Liver (tissue), 9 donors: Measurements from ENCODE around the gene THADA. TPM values are rescaled to one million over a fixed set of nuclear protein-coding genes. Genes with fewer than 3 reads are reported as not detected.

ENCODE experiments used
- DNase-seq: peaks from one replicate; pipeline ENCODE4 v3.0.0-alpha.2; 2017; ENCODE audit warnings: low spot score
- H3K27ac ChIP-seq, 2 donors: one replicate each; pipeline ENCODE4 v1.7.0; 2013; ENCODE audit warnings: inconsistent platforms in 2 of 2, low read length in 2 of 2, control low read depth in 1 of 2, low read depth in 1 of 2, mild to moderate bottlenecking in 1 of 2
- H3K27me3 ChIP-seq, 4 donors: one replicate each; pipeline versions ENCODE4 v1.6.1 to v1.7.0; 2013; ENCODE audit warnings: low read length in 3 of 4, inconsistent platforms in 1 of 4, mild to moderate bottlenecking in 1 of 4, moderate library complexity in 1 of 4; ENCODE audit not compliant: control insufficient read depth in 4 of 4, insufficient read depth in 4 of 4
- H3K36me3 ChIP-seq, 4 donors: one replicate each; pipeline versions ENCODE4 v1.6.1 to v1.7.0; 2013; ENCODE audit warnings: low read length in 3 of 4, mild to moderate bottlenecking in 3 of 4, low read depth in 1 of 4, moderate library complexity in 1 of 4; ENCODE audit not compliant: control insufficient read depth in 4 of 4, insufficient read depth in 3 of 4
- H3K4me1 ChIP-seq, 4 donors: one replicate each; pipeline versions ENCODE4 v1.6.1 to v1.7.0; 2013; ENCODE audit warnings: low read length in 3 of 4, mild to moderate bottlenecking in 3 of 4, moderate library complexity in 1 of 4; ENCODE audit not compliant: control insufficient read depth in 4 of 4, insufficient read depth in 4 of 4
- H3K4me3 ChIP-seq, 3 donors: one replicate each; pipeline versions ENCODE4 v1.6.1 to v1.7.0; 2013; ENCODE audit warnings: low read length in 3 of 3, control low read depth in 1 of 3, low read depth in 1 of 3, mild to moderate bottlenecking in 1 of 3
- H3K9ac ChIP-seq, 2 donors: one replicate each; pipeline ENCODE4 v1.7.0; 2013; ENCODE audit warnings: low read length in 2 of 2, mild to moderate bottlenecking in 2 of 2, moderate library complexity in 2 of 2, control low read depth in 1 of 2, low read depth in 1 of 2
- H3K9me3 ChIP-seq, 4 donors: one replicate each; pipeline versions ENCODE4 v1.6.1 to v1.7.0; 2013; ENCODE audit warnings: low read length in 3 of 4; ENCODE audit not compliant: control insufficient read depth in 4 of 4
- ATF3 ChIP-seq: IDR thresholded peaks from 2 replicates; pipeline ENCODE4 v1.6.1; 2016; ENCODE audit warnings: antibody characterized with exemption
- EGR1 ChIP-seq, 2 donors: IDR thresholded peaks; 2 replicates each; pipeline ENCODE4 v1.6.1; 2016 to 2018; ENCODE audit warnings: antibody characterized with exemption in 2 of 2, low read depth in 2 of 2
- FOXA2 ChIP-seq: IDR thresholded peaks from 2 replicates; pipeline ENCODE4 v1.6.1; 2016; ENCODE audit warnings: antibody characterized with exemption
- GABPA ChIP-seq, 2 donors: IDR thresholded peaks in 1 of 2; conservative IDR thresholded peaks in 1 of 2; 2 replicates each; pipeline ENCODE4 v1.6.1; 2016; ENCODE audit warnings: antibody characterized with exemption in 2 of 2, mild to moderate bottlenecking in 1 of 2, moderate library complexity in 1 of 2
- HNF4A ChIP-seq, 2 donors: conservative IDR thresholded peaks; 2 replicates each; pipeline ENCODE4 v1.6.1; 2016; ENCODE audit warnings: antibody characterized with exemption in 2 of 2, mild to moderate bottlenecking in 2 of 2
- HNF4G ChIP-seq: IDR thresholded peaks from 2 replicates; pipeline ENCODE4 v1.6.1; 2016; ENCODE audit warnings: antibody characterized with exemption
- JUND ChIP-seq, 2 donors: IDR thresholded peaks; 2 replicates each; pipeline ENCODE4 v1.6.1; 2016; ENCODE audit warnings: antibody characterized with exemption in 2 of 2
- NR2F2 ChIP-seq: IDR thresholded peaks from 2 replicates; pipeline ENCODE4 v1.6.1; 2016; ENCODE audit warnings: antibody characterized with exemption
- RAD21 ChIP-seq, 2 donors: IDR thresholded peaks; 2 replicates each; pipeline ENCODE4 v1.6.1; 2016; ENCODE audit warnings: antibody characterized with exemption in 2 of 2, mild to moderate bottlenecking in 2 of 2
- RXRA ChIP-seq, 2 donors: IDR thresholded peaks; 2 replicates each; pipeline ENCODE4 v1.6.1; 2017 to 2018; ENCODE audit warnings: antibody characterized with exemption in 2 of 2, mild to moderate bottlenecking in 1 of 2
- SP1 ChIP-seq: IDR thresholded peaks from 2 replicates; pipeline ENCODE4 v1.6.1; 2018; ENCODE audit warnings: antibody characterized with exemption, mild to moderate bottlenecking
- TAF1 ChIP-seq: conservative IDR thresholded peaks from 2 replicates; pipeline ENCODE4 v1.6.1; 2016; ENCODE audit warnings: antibody characterized with exemption, mild to moderate bottlenecking
- YY1 ChIP-seq: IDR thresholded peaks from 2 replicates; pipeline ENCODE4 v1.6.1; 2016; ENCODE audit warnings: antibody characterized with exemption, mild to moderate bottlenecking
- WGBS: extraction: QIAGEN DNeasy Blood & Tissue Kit; methylation state at CpG from one replicate; pipeline ENCODE4 v1.1.7; 2013; 5-methylcytosine and 5-hydroxymethylcytosine counted together
- polyA plus RNA-seq, 2 donors: library from polyadenylated mRNA; stranded (reverse) in 1 of 2; unstranded in 1 of 2; fragments of 200-250 nt in 1 of 2; fragments of >200 nt in 1 of 2; fragmentation: Nextera tagmentation in 1 of 2; extraction: Ambion mirVana in 1 of 2; gene quantifications; one replicate each; pipeline versions ENCODE4 v1.2.1 to v1.2.3, GENCODE V29; 2013 to 2015
- total RNA-seq, 2 donors: library from RNA; depleted of rRNA; stranded (reverse); fragments of >200 nt; gene quantifications; one replicate each; pipeline ENCODE4 v1.2.3, GENCODE V29; 2014
- TF ChIP-seq, protein P1 (sequence below): fragments of 150-350 bp; IDR thresholded peaks from 2 replicates; pipeline ENCODE4 v1.5.1; 2017; ENCODE audit warnings: improper control_type of control experiment, low read depth, low read length; ENCODE audit not compliant: missing input control
- TF ChIP-seq, protein P2 (sequence below): IDR thresholded peaks from 2 replicates; pipeline ENCODE4 v1.6.1; 2016; ENCODE audit warnings: antibody characterized with exemption, mild to moderate bottlenecking
- TF ChIP-seq, protein P3 (sequence below): IDR thresholded peaks from 2 replicates; pipeline ENCODE4 v1.6.1; 2016; ENCODE audit warnings: antibody characterized with exemption
- TF ChIP-seq, protein P4 (sequence below): IDR thresholded peaks from 2 replicates; pipeline ENCODE4 v1.6.1; 2016; ENCODE audit warnings: antibody characterized with exemption
- donor health status: healthy.
- donor health status: healthy.
- donor health status: healthy.
- donor health status: healthy.
- donor health status: healthy.

Gene THADA
- total and polyA plus RNA-seq, 4 donors: 12.0 to 37.2 (median 22.3) TPM

DNA sequence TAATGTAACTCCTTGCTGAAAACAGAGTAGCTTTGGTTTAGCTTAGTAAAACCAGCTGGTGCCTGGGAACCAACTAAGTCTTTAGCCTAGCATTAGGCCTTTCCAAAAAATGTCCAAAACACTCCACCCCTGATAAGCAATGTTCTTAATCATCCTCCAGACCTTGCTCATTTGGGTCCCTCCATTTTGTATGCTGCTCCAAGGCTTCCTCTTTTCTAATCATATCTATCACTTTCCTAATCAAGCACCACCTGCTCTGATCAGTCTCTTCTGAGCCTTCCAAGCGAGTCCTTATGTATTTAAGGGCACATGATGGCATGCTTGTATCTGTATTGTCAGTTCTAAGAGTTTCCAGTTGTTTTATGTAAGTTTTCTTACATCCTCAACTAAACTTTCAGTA is 23.6 kb downstream of the THADA start:
- Histone ChIP-seq H3K36me3 (peaks cover 11 to 35% (median 31%) of the 10 kb centered on the region in 4 donors), H3K27me3 (no peaks in the 10 kb centered on the region), H3K9me3 (no peaks in the 10 kb centered on the region), H3K27ac (no peak overlapping the region), H3K9ac (no peak overlapping the region), H3K4me1 (no peaks in the 10 kb centered on the region), H3K4me3 (no peak overlapping the region)
- 97% methylated on average over 1 of the region's 1 CpG for WGBS
- no peak for DNase-seq
- TF ChIP-seq, protein P1, sequence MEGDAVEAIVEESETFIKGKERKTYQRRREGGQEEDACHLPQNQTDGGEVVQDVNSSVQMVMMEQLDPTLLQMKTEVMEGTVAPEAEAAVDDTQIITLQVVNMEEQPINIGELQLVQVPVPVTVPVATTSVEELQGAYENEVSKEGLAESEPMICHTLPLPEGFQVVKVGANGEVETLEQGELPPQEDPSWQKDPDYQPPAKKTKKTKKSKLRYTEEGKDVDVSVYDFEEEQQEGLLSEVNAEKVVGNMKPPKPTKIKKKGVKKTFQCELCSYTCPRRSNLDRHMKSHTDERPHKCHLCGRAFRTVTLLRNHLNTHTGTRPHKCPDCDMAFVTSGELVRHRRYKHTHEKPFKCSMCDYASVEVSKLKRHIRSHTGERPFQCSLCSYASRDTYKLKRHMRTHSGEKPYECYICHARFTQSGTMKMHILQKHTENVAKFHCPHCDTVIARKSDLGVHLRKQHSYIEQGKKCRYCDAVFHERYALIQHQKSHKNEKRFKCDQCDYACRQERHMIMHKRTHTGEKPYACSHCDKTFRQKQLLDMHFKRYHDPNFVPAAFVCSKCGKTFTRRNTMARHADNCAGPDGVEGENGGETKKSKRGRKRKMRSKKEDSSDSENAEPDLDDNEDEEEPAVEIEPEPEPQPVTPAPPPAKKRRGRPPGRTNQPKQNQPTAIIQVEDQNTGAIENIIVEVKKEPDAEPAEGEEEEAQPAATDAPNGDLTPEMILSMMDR: no peak
- TF ChIP-seq RAD21 (IDR thresholded peaks at IDR 0.05) (no peak), TAF1 (no peak), FOXA2 (no peak), YY1 (no peak), GABPA (IDR thresholded peaks at IDR 0.05 in 1 of 2, conservative IDR thresholded peaks at IDR 0.05 in 1 of 2) (no peak), SP1 (no peak), EGR1 (IDR thresholded peaks at IDR 0.05; ENCODE audit: low read depth in 2 of 2) (no peak), ATF3 (no peak), HNF4G (no peak), NR2F2 (no peak), RXRA (IDR thresholded peaks at IDR 0.05) (no peak), HNF4A (conservative IDR thresholded peaks at IDR 0.05) (no peak)
- TF ChIP-seq, protein P2, sequence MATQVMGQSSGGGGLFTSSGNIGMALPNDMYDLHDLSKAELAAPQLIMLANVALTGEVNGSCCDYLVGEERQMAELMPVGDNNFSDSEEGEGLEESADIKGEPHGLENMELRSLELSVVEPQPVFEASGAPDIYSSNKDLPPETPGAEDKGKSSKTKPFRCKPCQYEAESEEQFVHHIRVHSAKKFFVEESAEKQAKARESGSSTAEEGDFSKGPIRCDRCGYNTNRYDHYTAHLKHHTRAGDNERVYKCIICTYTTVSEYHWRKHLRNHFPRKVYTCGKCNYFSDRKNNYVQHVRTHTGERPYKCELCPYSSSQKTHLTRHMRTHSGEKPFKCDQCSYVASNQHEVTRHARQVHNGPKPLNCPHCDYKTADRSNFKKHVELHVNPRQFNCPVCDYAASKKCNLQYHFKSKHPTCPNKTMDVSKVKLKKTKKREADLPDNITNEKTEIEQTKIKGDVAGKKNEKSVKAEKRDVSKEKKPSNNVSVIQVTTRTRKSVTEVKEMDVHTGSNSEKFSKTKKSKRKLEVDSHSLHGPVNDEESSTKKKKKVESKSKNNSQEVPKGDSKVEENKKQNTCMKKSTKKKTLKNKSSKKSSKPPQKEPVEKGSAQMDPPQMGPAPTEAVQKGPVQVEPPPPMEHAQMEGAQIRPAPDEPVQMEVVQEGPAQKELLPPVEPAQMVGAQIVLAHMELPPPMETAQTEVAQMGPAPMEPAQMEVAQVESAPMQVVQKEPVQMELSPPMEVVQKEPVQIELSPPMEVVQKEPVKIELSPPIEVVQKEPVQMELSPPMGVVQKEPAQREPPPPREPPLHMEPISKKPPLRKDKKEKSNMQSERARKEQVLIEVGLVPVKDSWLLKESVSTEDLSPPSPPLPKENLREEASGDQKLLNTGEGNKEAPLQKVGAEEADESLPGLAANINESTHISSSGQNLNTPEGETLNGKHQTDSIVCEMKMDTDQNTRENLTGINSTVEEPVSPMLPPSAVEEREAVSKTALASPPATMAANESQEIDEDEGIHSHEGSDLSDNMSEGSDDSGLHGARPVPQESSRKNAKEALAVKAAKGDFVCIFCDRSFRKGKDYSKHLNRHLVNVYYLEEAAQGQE: no peak
- TF ChIP-seq, protein P3, sequence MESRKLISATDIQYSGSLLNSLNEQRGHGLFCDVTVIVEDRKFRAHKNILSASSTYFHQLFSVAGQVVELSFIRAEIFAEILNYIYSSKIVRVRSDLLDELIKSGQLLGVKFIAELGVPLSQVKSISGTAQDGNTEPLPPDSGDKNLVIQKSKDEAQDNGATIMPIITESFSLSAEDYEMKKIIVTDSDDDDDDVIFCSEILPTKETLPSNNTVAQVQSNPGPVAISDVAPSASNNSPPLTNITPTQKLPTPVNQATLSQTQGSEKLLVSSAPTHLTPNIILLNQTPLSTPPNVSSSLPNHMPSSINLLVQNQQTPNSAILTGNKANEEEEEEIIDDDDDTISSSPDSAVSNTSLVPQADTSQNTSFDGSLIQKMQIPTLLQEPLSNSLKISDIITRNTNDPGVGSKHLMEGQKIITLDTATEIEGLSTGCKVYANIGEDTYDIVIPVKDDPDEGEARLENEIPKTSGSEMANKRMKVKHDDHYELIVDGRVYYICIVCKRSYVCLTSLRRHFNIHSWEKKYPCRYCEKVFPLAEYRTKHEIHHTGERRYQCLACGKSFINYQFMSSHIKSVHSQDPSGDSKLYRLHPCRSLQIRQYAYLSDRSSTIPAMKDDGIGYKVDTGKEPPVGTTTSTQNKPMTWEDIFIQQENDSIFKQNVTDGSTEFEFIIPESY: no peak
- TF ChIP-seq, protein P4, sequence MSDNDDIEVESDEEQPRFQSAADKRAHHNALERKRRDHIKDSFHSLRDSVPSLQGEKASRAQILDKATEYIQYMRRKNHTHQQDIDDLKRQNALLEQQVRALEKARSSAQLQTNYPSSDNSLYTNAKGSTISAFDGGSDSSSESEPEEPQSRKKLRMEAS: no peak

GRCh38 chr2:43569921-43570320 is 25.9 kb downstream of the THADA start:
- Histone ChIP-seq H3K9me3 (no peaks in the 10 kb centered on the region), H3K36me3 (peaks cover 11 to 30% (median 23%) of the 10 kb centered on the region in 4 donors), H3K4me1 (no peaks in the 10 kb centered on the region), H3K9ac (no peak overlapping the region), H3K27me3 (no peaks in the 10 kb centered on the region), H3K27ac (no peak overlapping the region), H3K4me3 (no peak overlapping the region)
- 85% methylated on average over 3 of the region's 3 CpGs for WGBS
- DNase-seq: no peak
- no peak for TF ChIP-seq SP1
- no peak for TF ChIP-seq ATF3
- no peak for TF ChIP-seq JUND (IDR thresholded peaks at IDR 0.05)
- no peak for TF ChIP-seq NR2F2
- TF ChIP-seq, protein P1: no peak
- TF ChIP-seq, protein P2: no peak
- TF ChIP-seq RXRA (IDR thresholded peaks at IDR 0.05): no peak
- TF ChIP-seq YY1: no peak
- TF ChIP-seq HNF4A (conservative IDR thresholded peaks at IDR 0.05): no peak
